GM12865 (cell line): ENCODE results near the gene SKIC2.
"Not testable (repeated sequence)": the region's sequence is repeated elsewhere in the genome, so short reads cannot be mapped to it uniquely, and the experiment has no call there.

Experiments
- DNase-seq: peaks from one replicate; pipeline ENCODE4 v3.0.0; 2010; ENCODE audit warnings: low read depth
- H3K4me3 ChIP-seq: 2 replicates; pipeline ENCODE4 v1.5.1; 2011; ENCODE audit warnings: mild to moderate bottlenecking, low read depth, low read length, control low read depth
- TF ChIP-seq, protein P1 (sequence below): IDR thresholded peaks from 2 replicates; pipeline ENCODE4 v1.5.1; 2011; ENCODE audit warnings: low read length, control low read depth, low read depth, inconsistent platforms; ENCODE audit not compliant: insufficient read depth; ENCODE audit errors: missing control alignments

The SKIC2 gene

GRCh38 chr6:31977816-31978431, 18.9 kb downstream of the SKIC2 start:
- no peak for DNase-seq
- TF ChIP-seq, protein P1, sequence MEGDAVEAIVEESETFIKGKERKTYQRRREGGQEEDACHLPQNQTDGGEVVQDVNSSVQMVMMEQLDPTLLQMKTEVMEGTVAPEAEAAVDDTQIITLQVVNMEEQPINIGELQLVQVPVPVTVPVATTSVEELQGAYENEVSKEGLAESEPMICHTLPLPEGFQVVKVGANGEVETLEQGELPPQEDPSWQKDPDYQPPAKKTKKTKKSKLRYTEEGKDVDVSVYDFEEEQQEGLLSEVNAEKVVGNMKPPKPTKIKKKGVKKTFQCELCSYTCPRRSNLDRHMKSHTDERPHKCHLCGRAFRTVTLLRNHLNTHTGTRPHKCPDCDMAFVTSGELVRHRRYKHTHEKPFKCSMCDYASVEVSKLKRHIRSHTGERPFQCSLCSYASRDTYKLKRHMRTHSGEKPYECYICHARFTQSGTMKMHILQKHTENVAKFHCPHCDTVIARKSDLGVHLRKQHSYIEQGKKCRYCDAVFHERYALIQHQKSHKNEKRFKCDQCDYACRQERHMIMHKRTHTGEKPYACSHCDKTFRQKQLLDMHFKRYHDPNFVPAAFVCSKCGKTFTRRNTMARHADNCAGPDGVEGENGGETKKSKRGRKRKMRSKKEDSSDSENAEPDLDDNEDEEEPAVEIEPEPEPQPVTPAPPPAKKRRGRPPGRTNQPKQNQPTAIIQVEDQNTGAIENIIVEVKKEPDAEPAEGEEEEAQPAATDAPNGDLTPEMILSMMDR, result no peak

GRCh38 chr6:31978831-31979230, 19.9 kb downstream of the SKIC2 start:
- no peak overlapping the region for H3K4me3 ChIP-seq
- TF ChIP-seq, protein P1, result no peak
- DNase-seq, result no peak

More at GRCh38 chr6:31977816-31978431, 18.9 kb downstream of the SKIC2 start:
- H3K4me3 ChIP-seq, result no peak overlapping the region

GRCh38 chr6:31979238-31979898, 20.4 kb downstream of the SKIC2 start:
- no peak overlapping the region for H3K4me3 ChIP-seq
- no peak for DNase-seq
- TF ChIP-seq, protein P1, result no peak

GRCh38 chr6:31980195-31980876, 21.4 kb downstream of the SKIC2 start:
- not testable (repeated sequence) for DNase-seq, H3K4me3 ChIP-seq

- not testable (repeated sequence) for DNase-seq, H3K4me3 ChIP-seq
Observed at GRCh38 chr6:31980998-31981397, 22.0 kb downstream of the SKIC2 start.

DNA sequence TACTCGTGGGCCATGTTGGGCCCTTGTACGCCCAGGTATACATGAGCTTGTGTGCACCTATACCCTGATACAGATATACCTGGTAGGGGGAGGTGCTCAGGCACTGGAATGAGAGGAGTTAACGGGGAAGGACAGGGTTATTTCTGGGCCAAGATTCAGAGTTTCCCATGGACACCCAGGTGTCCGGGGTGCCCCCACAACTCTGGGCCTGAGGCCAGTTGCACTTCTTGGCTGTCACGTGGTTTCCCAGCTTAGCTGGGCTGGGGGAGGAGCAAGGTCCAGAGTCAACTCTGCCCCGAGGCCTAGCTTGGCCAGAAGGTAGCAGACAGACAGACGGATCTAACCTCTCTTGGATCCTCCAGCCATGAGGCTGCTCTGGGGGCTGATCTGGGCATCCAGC, 22.8 kb downstream of the SKIC2 start, which contains the start of gene C4A:
C4A (plus strand) TSS at position 314 of the 400 bp plus-strand sequence; CDS start at position 365, 51 bp downstream.
- not testable (repeated sequence) for H3K4me3 ChIP-seq, DNase-seq

- not testable (repeated sequence) for H3K4me3 ChIP-seq, DNase-seq
Observed at GRCh38 chr6:31989363-31989762, 30.4 kb downstream of the SKIC2 start.

- DNase-seq, H3K4me3 ChIP-seq: not testable (repeated sequence)
Observed at GRCh38 chr6:31994421-31994820, 35.4 kb downstream of the SKIC2 start.

- not testable (repeated sequence) for H3K4me3 ChIP-seq, DNase-seq
Observed at GRCh38 chr6:31996385-31996784, 37.4 kb downstream of the SKIC2 start.

DNA sequence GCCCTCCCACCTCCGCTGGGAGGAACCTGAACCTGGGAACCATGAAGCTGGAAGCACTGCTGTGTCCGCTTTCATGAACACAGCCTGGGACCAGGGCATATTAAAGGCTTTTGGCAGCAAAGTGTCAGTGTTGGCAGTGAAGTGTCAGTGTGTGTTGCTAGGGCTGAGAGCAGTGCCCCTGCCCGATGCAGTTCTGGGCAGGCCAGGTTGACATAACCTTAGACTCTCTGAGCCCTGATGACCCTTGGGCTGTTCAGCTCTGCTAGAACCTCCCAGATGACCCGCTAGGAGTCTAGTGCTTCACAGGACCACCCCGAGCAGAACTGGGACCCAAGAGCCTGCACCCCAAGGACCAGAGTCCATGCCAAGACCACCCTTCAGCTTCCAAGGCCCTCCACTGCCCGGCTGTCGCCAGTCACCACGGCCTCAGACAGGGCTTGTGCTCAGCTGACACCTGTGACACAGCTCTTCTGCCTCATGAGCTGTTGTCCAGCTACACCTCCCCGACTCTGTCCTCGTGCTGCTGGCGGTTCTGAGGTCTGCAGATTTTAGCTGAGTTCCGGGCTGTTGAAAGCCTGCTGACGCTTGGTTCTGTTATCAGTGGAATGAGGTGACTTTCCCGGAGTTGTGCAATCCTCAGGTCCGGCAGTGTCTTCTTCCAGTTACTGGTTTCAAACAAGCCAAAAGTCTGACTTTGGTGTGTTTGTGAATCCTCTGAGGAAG, 43.7 kb downstream of the SKIC2 start:
- not testable (repeated sequence) for H3K4me3 ChIP-seq

DNA sequence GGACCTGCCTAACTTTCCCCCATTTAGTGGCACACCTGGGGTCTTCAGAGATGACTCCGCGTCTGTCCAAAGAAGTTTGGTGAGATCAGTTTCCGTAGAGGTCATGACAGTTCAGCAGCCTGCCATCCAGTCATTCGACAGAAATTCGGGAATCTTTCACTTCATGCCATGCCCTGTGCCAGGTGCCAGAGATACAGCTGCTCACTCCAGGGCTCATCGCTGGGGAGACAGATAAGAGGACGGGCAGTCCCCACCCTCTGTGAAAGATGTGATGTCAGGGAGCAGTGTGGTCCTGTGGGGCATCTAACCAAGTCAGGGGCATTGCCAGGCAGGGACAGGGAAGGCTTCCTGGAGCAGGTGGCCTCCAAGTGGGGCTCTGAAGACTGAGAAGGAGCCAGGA, 44.3 kb downstream of the SKIC2 start:
- not testable (repeated sequence) for DNase-seq

More for the DNA sequence above, 43.7 kb downstream of the SKIC2 start:
- DNase-seq, result not testable (repeated sequence)

DNA sequence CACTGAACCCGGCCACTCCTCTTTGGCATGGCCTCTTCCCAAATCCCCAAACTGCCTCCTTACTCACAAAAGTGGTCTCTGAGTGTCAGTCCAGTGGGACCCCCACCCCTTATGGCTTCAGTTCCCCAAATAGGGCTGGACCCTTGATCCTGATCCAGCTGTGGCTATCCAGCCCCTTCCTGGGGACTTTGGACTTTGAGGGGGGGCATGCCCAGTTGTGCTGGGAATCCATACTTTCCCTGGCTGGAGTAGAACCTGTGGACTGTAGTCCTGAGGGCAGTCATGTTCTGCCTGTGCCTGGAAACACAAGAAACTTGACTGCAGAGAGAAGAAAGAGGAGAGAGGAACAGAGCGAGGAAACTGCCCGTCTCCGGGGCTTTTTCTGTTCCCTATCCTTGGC, 45.4 kb downstream of the SKIC2 start:
- DNase-seq, result not testable (repeated sequence)

More for the DNA sequence above, 44.3 kb downstream of the SKIC2 start:
- not testable (repeated sequence) for H3K4me3 ChIP-seq

GRCh38 chr6:32004864-32005537, 46.0 kb downstream of the SKIC2 start:
- not testable (repeated sequence) for DNase-seq, H3K4me3 ChIP-seq

More for the DNA sequence above, 45.4 kb downstream of the SKIC2 start:
- not testable (repeated sequence) for H3K4me3 ChIP-seq

GRCh38 chr6:32005538-32005880, 46.5 kb downstream of the SKIC2 start:
- not testable (repeated sequence) for H3K4me3 ChIP-seq, DNase-seq
